Measurements from ENCODE around the gene APIP.
"Not testable (repeated sequence)": the region's sequence is repeated elsewhere in the genome, so short reads cannot be mapped to it uniquely, and the experiment has no call there.

Gene APIP

DNA sequence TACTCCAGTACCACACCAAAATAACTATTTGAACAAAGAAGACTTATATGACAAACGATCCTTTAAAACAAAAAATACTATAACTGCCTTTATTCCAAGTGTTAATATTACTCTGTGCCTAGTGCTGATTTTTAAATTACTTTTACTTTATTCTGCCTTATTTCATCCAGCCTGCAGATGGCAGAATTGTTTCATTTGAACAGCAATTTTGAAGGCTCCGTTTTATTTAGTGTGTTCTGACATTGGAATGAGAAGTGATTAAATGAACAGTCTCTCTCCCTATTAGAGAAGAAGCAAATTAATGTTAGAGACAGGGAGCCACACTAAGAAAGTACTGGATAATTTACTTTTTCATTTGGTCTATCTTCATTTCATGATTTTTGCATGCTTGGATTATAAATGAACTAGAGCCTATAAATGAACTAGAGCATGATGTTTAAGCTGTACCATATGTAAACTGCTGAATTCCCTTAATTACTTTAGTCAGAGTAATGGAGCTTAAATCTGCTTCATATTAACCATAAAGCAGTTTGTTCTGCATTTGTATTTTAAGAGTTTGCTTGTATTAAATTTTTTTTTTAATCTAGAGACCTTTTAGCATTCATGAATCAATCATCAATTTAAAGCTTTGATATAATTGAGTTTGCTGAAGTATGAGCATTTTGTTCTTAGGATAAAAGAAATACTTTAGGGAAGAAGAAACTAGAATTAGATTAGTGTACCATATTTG lies 10.1 kb upstream of the APIP start:
- DNase-seq (ENCODE audit: low read depth, low spot score): peak; percentile 18

- DNase-seq (ENCODE audit: low read depth, low spot score): no peak
Observed at GRCh38 chr11:34924714-34925113, 8.5 kb upstream of the APIP start.

DNA sequence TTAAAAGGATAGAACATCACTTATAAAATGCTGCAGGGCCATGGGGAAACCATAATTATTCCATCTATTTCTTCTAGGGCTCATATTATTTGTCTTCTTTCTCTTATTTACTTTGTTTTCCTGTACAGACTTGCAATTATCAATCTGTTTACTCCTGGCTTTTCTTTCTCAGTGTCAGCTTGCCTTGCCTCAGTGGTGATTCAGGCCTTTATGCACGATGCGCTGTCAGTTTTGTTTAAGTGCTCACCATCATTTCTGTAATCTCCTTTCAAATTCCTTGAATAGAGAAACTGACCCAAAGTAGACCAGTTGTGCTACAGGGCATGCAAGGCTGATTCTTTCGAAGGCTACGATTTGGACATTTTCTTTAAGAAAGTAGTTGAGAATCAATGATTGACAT lies 5.0 kb upstream of the APIP start:
- no peak for DNase-seq (ENCODE audit: low read depth, low spot score)

GRCh38 chr11:34916843-34917770 lies 928 bp upstream of the APIP start:
- no peak for DNase-seq (ENCODE audit: low read depth, low spot score)

- DNase-seq (ENCODE audit: low read depth, low spot score): no peak
Observed at GRCh38 chr11:34915136-34916014, 804 bp downstream of the APIP start.

DNA sequence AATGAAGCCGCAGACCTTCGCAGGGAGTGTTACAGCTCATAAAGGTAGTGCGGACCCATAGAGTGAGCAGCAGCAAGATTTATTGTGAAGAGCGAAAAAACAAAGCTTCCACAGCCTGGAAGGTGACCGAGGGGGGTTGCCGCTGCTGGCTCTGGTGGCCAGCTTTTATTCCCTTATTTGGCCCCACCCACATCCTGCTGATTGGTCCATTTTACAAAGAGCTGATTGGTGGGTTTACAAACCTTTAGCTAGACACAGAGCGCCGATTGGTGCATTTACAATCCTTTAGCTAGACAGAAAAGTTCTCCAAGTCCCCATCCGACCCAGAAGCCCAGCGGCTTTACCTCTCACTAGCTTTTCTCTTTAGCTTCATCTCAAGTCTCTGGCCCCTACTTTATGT lies 2.6 kb downstream of the APIP start:
- DNase-seq (ENCODE audit: low read depth, low spot score): not testable (repeated sequence)

GRCh38 chr11:34911676-34912075 lies 4.5 kb downstream of the APIP start:
- no peak for DNase-seq (ENCODE audit: low read depth, low spot score)

DNA sequence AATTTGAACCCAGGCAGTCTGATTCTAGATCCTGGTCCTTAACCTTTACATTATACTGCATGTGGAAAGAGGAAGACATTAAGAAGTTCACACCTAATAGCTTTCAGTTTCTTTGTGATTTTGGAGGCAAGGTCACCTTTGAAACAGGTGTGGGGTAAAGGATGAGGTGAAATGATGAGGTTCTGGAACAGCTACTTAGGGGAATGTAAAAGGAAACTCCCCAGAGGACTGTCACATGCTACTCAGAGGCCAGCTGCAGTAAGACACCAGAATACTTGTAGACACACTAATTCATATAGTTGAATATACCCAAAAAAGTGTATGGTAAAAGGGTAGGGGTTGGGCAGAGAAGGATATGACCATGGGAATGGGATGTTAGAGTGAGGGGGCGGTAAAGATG lies 5.4 kb downstream of the APIP start:
- no peak for DNase-seq (ENCODE audit: low read depth, low spot score)

DNA sequence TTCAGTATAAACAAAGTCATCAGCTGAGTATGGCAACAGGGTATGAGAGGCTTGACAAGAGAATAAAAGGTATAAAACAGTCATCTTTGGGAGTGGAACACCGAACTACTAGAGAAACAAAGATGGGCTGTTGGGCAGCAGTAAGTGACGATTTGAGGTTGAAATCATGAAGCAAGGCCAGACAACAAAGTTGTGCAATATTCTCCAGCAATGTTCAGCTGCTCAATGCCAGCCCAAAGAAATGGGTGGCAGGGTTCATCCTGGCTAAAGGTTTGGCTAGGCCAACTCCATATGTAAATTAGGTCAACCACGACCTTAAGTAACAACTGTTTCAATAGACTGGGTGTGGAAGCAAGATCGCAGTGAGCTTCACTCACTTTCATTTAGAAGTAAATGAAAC lies 6.2 kb downstream of the APIP start:
- DNase-seq (ENCODE audit: low read depth, low spot score): no peak

GRCh38 chr11:34909415-34909814 lies 6.8 kb downstream of the APIP start:
- no peak for DNase-seq (ENCODE audit: low read depth, low spot score)

DNA sequence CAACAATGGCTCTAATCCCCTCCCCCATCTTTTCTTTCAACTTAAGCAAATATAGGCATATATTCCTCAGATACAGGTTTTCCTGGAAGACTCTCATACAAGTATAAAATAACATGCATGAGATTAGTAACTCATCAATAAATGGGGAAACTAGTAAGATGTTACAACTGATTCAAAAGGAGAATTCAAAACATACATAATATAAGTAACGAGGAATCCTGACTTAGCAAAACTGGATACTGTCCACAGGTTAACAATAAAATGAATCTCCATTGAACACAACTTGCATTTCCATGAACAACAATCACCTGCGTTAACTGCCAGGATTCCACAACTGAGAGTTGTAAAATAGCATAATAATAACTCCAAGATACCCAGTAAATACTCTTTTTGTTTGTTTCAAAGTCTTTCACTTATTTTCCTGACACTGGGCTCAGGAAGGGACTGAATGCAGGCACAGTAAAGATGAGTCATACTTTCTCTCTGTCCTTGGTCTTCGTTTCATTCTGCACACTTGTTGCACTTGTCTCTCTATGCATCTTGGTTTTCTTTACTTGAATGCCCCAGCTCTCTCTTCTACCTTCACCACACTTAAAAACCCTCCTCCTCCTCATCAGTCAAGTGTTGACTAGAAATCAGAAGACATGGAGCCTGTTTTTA lies 8.1 kb downstream of the APIP start:
- no peak for DNase-seq (ENCODE audit: low read depth, low spot score)

- DNase-seq (ENCODE audit: low read depth, low spot score): no peak
Observed at GRCh38 chr11:34905666-34906065, 10.5 kb downstream of the APIP start.

GRCh38 chr11:34904421-34904955 lies 11.7 kb downstream of the APIP start:
- no peak for DNase-seq (ENCODE audit: low read depth, low spot score)

DNA sequence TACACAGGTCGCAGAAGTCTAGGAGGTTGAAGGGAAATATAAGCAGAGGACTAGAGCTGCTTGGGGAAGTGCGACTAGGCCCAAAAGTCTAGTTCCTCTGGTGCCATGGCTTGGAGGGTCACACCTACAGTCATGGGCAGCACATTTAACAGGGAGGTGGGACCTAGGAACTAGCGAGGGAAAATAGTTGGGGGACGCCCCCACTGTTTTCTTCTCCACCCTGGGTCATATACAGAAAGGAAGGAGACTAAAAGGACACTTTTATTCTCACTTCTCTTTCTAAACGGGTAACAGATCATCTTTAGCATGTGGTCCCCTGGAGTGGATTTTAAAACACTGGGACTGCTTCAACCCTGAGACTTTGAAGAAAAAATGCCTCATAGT lies 16.6 kb downstream of the APIP start:
- DNase-seq (ENCODE audit: low read depth, low spot score): no peak

- DNase-seq (ENCODE audit: low read depth, low spot score): no peak
Observed at GRCh38 chr11:34898474-34898873, 17.7 kb downstream of the APIP start.

- no peak for DNase-seq (ENCODE audit: low read depth, low spot score)
Observed at GRCh38 chr11:34897171-34897870, 18.9 kb downstream of the APIP start.

DNA sequence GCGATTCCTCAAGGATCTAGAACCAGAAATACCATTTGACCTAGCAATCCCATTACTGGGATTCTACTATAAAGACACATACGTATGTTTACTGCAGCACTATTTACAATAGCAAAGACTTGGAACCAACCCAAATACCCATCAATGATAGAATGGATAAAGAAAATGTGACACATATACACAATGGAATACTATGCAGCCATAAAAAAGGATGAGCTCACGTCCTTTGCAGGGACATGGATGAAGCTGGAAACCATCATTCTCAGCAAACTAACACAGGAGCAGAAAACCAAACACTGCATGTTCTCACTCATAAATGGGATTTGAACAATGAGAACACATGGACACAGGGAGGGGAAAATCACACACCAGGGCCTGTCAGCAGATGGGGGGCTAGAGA lies 20.0 kb downstream of the APIP start:
- DNase-seq (ENCODE audit: low read depth, low spot score): not testable (repeated sequence)

- no peak for DNase-seq (ENCODE audit: low read depth, low spot score)
Observed at GRCh38 chr11:34893416-34893815, 22.8 kb downstream of the APIP start.

GRCh38 chr11:34891611-34892010 lies 24.6 kb downstream of the APIP start:
- DNase-seq (ENCODE audit: low read depth, low spot score): no peak

DNA sequence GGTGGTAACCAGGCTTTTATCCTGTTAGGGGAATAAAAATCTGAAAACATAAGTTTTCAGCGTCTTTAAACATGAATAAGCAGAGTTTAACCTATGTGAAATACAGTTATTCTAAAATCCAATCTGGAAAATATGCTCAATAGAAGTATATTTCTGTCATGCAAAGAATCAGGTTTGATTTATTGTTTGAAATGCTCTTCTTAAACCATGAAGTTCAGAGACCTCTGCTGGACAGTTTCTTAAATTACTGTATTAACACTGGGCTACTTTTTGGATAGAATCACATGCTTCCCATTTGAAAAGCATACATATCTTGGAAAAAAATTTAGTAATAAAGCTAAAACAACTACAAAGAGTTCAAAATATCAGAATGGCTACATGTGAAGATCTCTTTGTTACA lies 25.4 kb downstream of the APIP start:
- no peak for DNase-seq (ENCODE audit: low read depth, low spot score)

DNA sequence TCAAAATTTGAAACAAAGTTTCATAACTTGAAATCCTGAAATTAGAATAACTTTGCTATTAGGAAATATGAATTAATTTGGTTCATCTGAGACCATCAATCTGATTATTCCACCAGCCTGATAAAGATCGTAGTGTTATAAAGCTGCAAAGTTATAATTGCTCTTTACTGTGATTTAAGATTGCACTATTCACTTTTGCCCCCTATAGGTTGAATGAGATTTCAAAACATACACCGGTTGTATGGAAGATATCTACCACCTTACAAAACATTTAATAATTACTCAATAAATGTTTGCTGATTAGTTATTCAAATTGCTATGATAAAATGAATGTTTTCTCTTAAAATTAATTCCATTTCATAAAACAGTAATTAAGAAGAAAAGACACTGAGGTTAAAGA lies 26.1 kb downstream of the APIP start:
- no peak for DNase-seq (ENCODE audit: low read depth, low spot score)

Data from activated CD4-positive, CD25-positive, alpha-beta regulatory T cell treated with anti-CD3 and anti-CD28 coated beads, Interleukin-2, amount 50 U/mL, for 16 hours (primary cell).